ENCODE results near the gene ANGEL2.

DNA sequence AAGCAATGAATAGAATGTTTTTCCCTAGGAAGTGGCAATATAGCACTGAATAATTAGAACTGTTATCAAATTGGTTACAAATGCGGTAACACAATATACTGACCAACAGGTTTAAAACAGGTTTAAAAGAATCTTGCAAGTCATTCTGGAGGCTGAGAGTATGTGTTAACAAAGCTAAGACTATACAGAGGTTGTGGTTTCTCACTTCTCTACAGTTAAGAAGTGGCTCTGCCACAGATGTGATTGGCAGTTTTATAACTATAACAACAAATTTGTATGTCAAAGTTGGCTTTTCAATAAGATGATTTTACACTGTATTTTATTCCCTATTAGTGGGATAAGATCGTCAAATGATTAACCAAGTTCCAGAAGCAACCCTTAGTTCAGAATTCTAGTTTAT lies 7.1 kb downstream of the ANGEL2 start:
- TF ChIP-seq, protein P1, sequence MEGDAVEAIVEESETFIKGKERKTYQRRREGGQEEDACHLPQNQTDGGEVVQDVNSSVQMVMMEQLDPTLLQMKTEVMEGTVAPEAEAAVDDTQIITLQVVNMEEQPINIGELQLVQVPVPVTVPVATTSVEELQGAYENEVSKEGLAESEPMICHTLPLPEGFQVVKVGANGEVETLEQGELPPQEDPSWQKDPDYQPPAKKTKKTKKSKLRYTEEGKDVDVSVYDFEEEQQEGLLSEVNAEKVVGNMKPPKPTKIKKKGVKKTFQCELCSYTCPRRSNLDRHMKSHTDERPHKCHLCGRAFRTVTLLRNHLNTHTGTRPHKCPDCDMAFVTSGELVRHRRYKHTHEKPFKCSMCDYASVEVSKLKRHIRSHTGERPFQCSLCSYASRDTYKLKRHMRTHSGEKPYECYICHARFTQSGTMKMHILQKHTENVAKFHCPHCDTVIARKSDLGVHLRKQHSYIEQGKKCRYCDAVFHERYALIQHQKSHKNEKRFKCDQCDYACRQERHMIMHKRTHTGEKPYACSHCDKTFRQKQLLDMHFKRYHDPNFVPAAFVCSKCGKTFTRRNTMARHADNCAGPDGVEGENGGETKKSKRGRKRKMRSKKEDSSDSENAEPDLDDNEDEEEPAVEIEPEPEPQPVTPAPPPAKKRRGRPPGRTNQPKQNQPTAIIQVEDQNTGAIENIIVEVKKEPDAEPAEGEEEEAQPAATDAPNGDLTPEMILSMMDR (conservative IDR thresholded peaks at IDR 0.05; ENCODE audit: low read length) = no peak
- no peak for TF ChIP-seq EZH2phosphoT487 (IDR thresholded peaks at IDR 0.05; ENCODE audit: borderline replicate concordance, low read depth, low read length)

Data from OCI-LY7 (cell line).